AG04450 (cell line): ENCODE results near the gene PRPSAP1. TPM values are rescaled to one million over a fixed set of nuclear protein-coding genes. Genes with fewer than 3 reads are reported as not detected.
"Not testable (repeated sequence)": the region's sequence is repeated elsewhere in the genome, so short reads cannot be mapped to it uniquely, and the experiment has no call there.

Experiments
- CTCF ChIA-PET: fragments of 300-600, 350-600 bp; formaldehyde crosslinking; extraction: SDS; loops from one replicate; lab custom pipeline; 2022; ENCODE audit warnings: antibody characterized with exemption, inconsistent platforms; lab: Charles Lee
- POLR2A ChIA-PET: fragments of 350-600 bp; formaldehyde crosslinking; extraction: SDS; loops from one replicate; lab custom pipeline; 2021; ENCODE audit warnings: antibody characterized with exemption, inconsistent platforms; lab: Yijun Ruan, JAX
- DNase-seq: peaks from one replicate; pipeline ENCODE4 v3.0.0-alpha.2; 2011; ENCODE audit warnings: low read depth, low spot score
- H3K27ac ChIP-seq: one replicate; pipeline ENCODE4 v1.5.1; 2012; ENCODE audit warnings: low read depth, low read length, control low read depth
- H3K27me3 ChIP-seq: one replicate; pipeline ENCODE4 v1.6.0; 2012; ENCODE audit warnings: low read length; ENCODE audit not compliant: control insufficient read depth, insufficient read depth
- H3K4me3 ChIP-seq: 2 replicates; pipeline ENCODE4 v1.5.1; 2011; ENCODE audit warnings: mild to moderate bottlenecking, low read depth, low read length, control low read depth
- H3K9me3 ChIP-seq: 2 replicates; pipeline ENCODE4 v1.5.1; 2012; ENCODE audit warnings: low read length; ENCODE audit not compliant: control insufficient read depth, insufficient read depth
- CTCF ChIP-seq: IDR thresholded peaks from 2 replicates; pipeline ENCODE4 v1.5.1; 2011; ENCODE audit warnings: low read depth, low read length, control low read depth, inconsistent platforms
- polyA plus RNA-seq: library from polyadenylated mRNA; depleted of rRNA; stranded (reverse); fragments of >200 nt; gene quantifications from 2 replicates; pipeline ENCODE4 v1.2.3, GENCODE V29; 2011

PRPSAP1 gene
- polyA plus RNA-seq, 1 experiment, result 49.9 TPM

GRCh38 chr17:76354317-76354729, 607 bp upstream of the PRPSAP1 start:
- Histone ChIP-seq H3K27me3 (no peaks in the 10 kb centered on the region), H3K9me3 (no peaks in the 10 kb centered on the region; the same call in 1 of the 2 replicates), H3K4me3 (peak overlapping the region; percentile 84), H3K27ac (no peak overlapping the region)
- no peak for DNase-seq
- TF ChIP-seq CTCF, result no peak
- CTCF ChIA-PET, result interaction anchor here (0.7 to 2.0 kb wide), 7 partner anchors 9 to 99 kb away, joined by 3 to 20 read pairs (median 4); partner anchors contain the start of gene UBE2O
- POLR2A ChIA-PET, result interaction anchor here (1.2 to 3.2 kb wide), 5 partner anchors 9 to 43 kb away, joined by 4 to 37 read pairs (median 6); partner anchors contain the start of gene SPHK1

- Histone ChIP-seq H3K27ac (no peak overlapping the region), H3K4me3 (peak overlapping the region; percentile 84), H3K27me3 (no peaks in the 10 kb centered on the region), H3K9me3 (no peaks in the 10 kb centered on the region; the same call in 1 of the 2 replicates)
- TF ChIP-seq CTCF, result no peak
- no peak for DNase-seq
- POLR2A ChIA-PET, result interaction anchor here (0.6 to 3.2 kb wide), 12 partner anchors 8 to 47 kb away, joined by 3 to 37 read pairs (median 5); partner anchors contain the start of gene SPHK1
- CTCF ChIA-PET, result interaction anchor here (0.5 to 2.0 kb wide), 12 partner anchors 10 to 108 kb away, joined by 3 to 20 read pairs (median 4); no protein-coding TSS in a partner anchor
These were observed 615 bp downstream of the PRPSAP1 start for GRCh38 chr17:76353004-76353598.

- no peak for DNase-seq
- no peaks in the 10 kb centered on the region; the same call in 1 of the 2 replicates for H3K9me3 ChIP-seq
- no peaks in the 10 kb centered on the region for H3K27me3 ChIP-seq
- H3K4me3 ChIP-seq, result no peak overlapping the region
- CTCF ChIA-PET, result interaction anchor here (1.1 to 1.9 kb wide), 2 partner anchors 19 to 72 kb away, joined by 5 to 6 read pairs; no protein-coding TSS in a partner anchor
- POLR2A ChIA-PET, result interaction anchor here (0.6 to 3.2 kb wide), 2 partner anchors 32 to 1356 kb away, joined by 5 to 37 read pairs; partner anchors contain the start of gene SPHK1
- no peak for TF ChIP-seq CTCF
- H3K27ac ChIP-seq, result no peak overlapping the region
These were observed 2.1 kb downstream of the PRPSAP1 start for GRCh38 chr17:76351526-76352071.

- CTCF ChIA-PET, result no interaction called here
These were observed 3.3 kb downstream of the PRPSAP1 start for GRCh38 chr17:76350463-76350862.

GRCh38 chr17:76346936-76347335, 6.8 kb downstream of the PRPSAP1 start:
- POLR2A ChIA-PET, H3K27me3 ChIP-seq, H3K27ac ChIP-seq, H3K9me3 ChIP-seq, H3K4me3 ChIP-seq, DNase-seq, CTCF ChIA-PET: not testable (repeated sequence)

More at GRCh38 chr17:76350463-76350862, 3.3 kb downstream of the PRPSAP1 start:
- H3K4me3 ChIP-seq, result no peak overlapping the region
- POLR2A ChIA-PET, result no interaction called here
- no peaks in the 10 kb centered on the region for H3K27me3 ChIP-seq
- no peak for DNase-seq
- TF ChIP-seq CTCF, result no peak
- no peak overlapping the region for H3K27ac ChIP-seq
- H3K9me3 ChIP-seq, result no peaks in the 10 kb centered on the region; the same call in 1 of the 2 replicates
